Neural cell (in vitro differentiated cells): Measurements from ENCODE around the gene TRIM5.

ENCODE experiments used
- CTCF ChIP-seq: fragments of 450-650 bp; IDR thresholded peaks from 2 replicates; pipeline ENCODE4 v1.5.1; 2014; ENCODE audit warnings: antibody characterized with exemption, mild to moderate bottlenecking, moderate library complexity; ENCODE audit not compliant: poor library complexity, severe bottlenecking
- POLR2AphosphoS5 ChIP-seq: IDR thresholded peaks from 2 replicates; pipeline ENCODE4 v1.6.1; 2012
- REST ChIP-seq: IDR thresholded peaks from 2 replicates; pipeline ENCODE4 v1.6.1; 2012; ENCODE audit warnings: borderline replicate concordance

- TF ChIP-seq REST (no peak), CTCF (no peak), POLR2AphosphoS5 (no peak)
These were observed 64.0 kb downstream of the TRIM5 start for GRCh38 chr11:5620651-5621521.
